PFSK-1 (cell line): ENCODE data around the gene BRPF3. TPM values are rescaled to one million over a fixed set of nuclear protein-coding genes. Genes with fewer than 3 reads are reported as not detected.

Experiments
- FOXP2 ChIP-seq: optimal IDR thresholded peaks from 2 replicates; pipeline ENCODE3; 2011; ENCODE audit warnings: borderline replicate concordance, control low read depth, inconsistent platforms; ENCODE audit not compliant: insufficient read depth; ENCODE audit errors: extremely low read length, extremely low read depth
- POLR2AphosphoS5 ChIP-seq: IDR thresholded peaks from 2 replicates; pipeline ENCODE4 v1.6.1; 2012; ENCODE audit warnings: low read depth, mild to moderate bottlenecking, control low read depth, low read length, moderate library complexity
- SIN3A ChIP-seq: IDR thresholded peaks from 2 replicates; pipeline ENCODE4 v1.6.1; 2012; ENCODE audit warnings: mild to moderate bottlenecking, low read length, moderate library complexity, borderline replicate concordance; ENCODE audit not compliant: insufficient read depth
- TAF1 ChIP-seq: IDR thresholded peaks from 2 replicates; pipeline ENCODE4 v1.6.1; 2012; ENCODE audit warnings: low read length, control low read depth, borderline replicate concordance; ENCODE audit not compliant: insufficient read depth
- polyA plus RNA-seq: library from polyadenylated mRNA; unstranded; fragments of >200 nt; gene quantifications from one replicate; pipeline ENCODE4 v1.2.1, GENCODE V29; 2012; ENCODE audit warnings: low read depth, missing spikeins; ENCODE audit not compliant: insufficient read length
- TF ChIP-seq, protein P1 (sequence below), 2 experiments: IDR thresholded peaks; 2 replicates each; pipeline versions ENCODE4 v1.6.1 to v1.8.0; 2011 to 2012; ENCODE audit warnings: low read depth in 2 of 2, low read length in 2 of 2, control low read depth in 1 of 2, inconsistent platforms in 1 of 2, mild to moderate bottlenecking in 1 of 2, moderate library complexity in 1 of 2; ENCODE audit not compliant: insufficient read depth in 1 of 2

The BRPF3 gene
- polyA plus RNA-seq: 32.6 TPM

DNA sequence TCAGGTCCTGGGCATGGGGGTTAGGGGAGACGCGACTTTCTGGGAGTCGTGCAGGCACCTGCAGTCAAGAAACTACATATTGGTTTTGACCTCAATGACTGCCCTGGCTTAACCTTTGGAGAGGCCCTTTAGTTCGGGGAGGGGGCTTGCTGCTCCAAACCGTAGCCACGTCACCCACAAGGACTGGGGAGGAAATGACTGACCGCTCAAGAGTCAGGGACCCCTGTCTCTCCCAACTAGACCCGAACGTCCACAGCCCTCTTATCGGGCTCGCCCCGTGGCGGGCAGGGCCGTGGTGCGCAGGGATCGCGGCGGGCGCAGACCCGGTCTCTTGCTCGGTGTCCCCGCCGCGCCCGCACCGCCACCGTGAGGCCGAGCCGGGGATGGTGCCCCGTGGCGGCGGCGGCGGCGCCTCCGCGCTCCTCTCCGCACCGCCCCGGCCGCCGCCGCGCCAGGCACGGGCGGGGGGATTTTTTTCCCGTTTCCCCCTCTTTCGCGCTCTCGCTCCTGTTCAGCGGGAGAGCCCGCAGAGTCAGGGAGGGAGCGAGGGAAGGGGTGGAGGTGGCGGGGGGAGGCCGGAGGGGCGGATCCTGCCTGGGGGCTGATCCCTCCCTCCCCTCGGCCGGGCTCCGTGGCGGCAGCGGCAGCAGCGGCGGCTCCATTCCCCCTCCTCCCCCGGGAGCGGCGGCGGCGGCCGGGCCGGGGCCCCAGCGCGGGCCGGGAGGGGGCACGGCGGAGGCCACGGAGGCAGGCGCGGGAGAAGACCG lies at the start of gene BRPF3:
TSS of gene BRPF3 (plus strand) at position 632 of the 767 bp plus-strand sequence. CDS start 3,579 bp downstream, outside the sequence.
- TF ChIP-seq POLR2AphosphoS5 (no peak; the same call in 1 of the 2 replicates), TAF1 (no peak), SIN3A (no peak), FOXP2 (peak; percentile 18)
- TF ChIP-seq, protein P1, sequence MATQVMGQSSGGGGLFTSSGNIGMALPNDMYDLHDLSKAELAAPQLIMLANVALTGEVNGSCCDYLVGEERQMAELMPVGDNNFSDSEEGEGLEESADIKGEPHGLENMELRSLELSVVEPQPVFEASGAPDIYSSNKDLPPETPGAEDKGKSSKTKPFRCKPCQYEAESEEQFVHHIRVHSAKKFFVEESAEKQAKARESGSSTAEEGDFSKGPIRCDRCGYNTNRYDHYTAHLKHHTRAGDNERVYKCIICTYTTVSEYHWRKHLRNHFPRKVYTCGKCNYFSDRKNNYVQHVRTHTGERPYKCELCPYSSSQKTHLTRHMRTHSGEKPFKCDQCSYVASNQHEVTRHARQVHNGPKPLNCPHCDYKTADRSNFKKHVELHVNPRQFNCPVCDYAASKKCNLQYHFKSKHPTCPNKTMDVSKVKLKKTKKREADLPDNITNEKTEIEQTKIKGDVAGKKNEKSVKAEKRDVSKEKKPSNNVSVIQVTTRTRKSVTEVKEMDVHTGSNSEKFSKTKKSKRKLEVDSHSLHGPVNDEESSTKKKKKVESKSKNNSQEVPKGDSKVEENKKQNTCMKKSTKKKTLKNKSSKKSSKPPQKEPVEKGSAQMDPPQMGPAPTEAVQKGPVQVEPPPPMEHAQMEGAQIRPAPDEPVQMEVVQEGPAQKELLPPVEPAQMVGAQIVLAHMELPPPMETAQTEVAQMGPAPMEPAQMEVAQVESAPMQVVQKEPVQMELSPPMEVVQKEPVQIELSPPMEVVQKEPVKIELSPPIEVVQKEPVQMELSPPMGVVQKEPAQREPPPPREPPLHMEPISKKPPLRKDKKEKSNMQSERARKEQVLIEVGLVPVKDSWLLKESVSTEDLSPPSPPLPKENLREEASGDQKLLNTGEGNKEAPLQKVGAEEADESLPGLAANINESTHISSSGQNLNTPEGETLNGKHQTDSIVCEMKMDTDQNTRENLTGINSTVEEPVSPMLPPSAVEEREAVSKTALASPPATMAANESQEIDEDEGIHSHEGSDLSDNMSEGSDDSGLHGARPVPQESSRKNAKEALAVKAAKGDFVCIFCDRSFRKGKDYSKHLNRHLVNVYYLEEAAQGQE (IDR thresholded peaks at IDR 0.05; ENCODE audit: insufficient read depth in 1 of 2, low read depth in 2 of 2, low read length in 2 of 2): peak in 1 of 2 experiments; percentile 13; a peak in 1 of 4 replicates

DNA sequence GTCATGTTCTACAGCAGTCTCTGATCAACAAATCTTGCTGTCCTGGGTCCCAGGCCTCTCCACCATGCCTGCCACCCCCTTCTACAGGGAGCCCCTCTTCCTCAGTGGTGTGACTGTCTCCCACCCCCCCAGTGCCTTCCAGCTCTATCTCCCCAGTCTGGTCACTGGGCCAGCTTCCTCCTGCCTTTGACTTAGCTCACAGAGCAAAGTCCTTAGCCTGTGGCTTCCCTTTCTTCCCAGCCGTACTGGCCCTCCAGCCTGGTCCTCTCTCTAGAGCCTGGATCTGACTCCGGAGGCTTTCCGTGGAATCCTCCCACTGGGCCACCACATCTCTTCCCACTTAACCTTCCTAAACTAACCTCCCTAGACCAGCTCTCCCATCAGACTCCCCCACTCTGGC lies 49.2 kb upstream of the BRPF3 start:
- TF ChIP-seq POLR2AphosphoS5: no peak
- TF ChIP-seq, protein P1 (IDR thresholded peaks at IDR 0.05; ENCODE audit: insufficient read depth in 1 of 2, low read depth in 2 of 2, low read length in 2 of 2): no peak
- TF ChIP-seq FOXP2: no peak
- TF ChIP-seq TAF1: no peak
- no peak for TF ChIP-seq SIN3A

DNA sequence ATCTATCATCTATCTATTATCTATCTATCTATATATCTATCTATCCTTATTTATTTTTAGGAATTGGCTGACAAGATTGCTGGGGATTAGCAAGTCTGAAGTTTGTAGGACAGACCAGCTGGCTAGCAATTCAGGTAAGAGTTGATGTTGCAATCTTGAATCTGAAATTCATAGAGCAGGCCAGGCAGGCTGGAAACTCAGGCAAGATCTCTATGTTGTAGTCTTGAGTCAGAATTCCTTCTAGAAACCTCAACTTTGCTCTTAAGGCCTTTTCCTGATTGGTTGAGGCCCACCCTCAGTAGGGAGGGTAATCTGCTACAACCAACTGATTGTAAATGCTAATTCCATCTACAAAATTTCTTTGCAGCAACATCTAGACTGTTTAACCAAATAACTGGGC lies 47.1 kb upstream of the BRPF3 start:
- TF ChIP-seq TAF1: no peak
- TF ChIP-seq FOXP2: no peak
- TF ChIP-seq, protein P1 (IDR thresholded peaks at IDR 0.05; ENCODE audit: insufficient read depth in 1 of 2, low read depth in 2 of 2, low read length in 2 of 2): no peak
- no peak for TF ChIP-seq POLR2AphosphoS5
- TF ChIP-seq SIN3A: no peak

DNA sequence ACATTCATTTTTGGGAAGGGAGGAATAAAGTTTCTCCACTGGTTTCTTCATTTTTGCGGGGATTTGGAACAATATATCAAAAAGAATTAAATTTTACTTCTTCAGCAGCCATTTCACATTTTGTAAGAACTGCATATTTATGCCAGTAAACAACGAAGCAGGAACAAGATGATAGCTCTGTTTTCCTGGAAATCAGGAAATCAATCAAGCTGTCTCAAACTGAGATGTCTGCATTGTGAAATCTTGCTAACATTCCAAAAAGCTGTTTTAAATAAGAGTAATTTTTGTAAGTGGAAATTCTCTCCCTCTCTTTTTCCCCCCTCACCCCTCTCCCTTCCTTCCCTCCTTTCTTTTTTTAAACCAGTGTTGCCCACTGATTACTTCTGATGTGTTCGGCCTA lies 46.3 kb upstream of the BRPF3 start:
- TF ChIP-seq SIN3A (no peak), POLR2AphosphoS5 (no peak), TAF1 (no peak), FOXP2 (no peak)
- TF ChIP-seq, protein P1 (IDR thresholded peaks at IDR 0.05; ENCODE audit: insufficient read depth in 1 of 2, low read depth in 2 of 2, low read length in 2 of 2): no peak
